Measurements from ENCODE around the gene ATP5IF1.
A peak's percentile ranks its signal among the peaks of the same experiment; 100 is the strongest.

ATP5IF1 gene

DNA sequence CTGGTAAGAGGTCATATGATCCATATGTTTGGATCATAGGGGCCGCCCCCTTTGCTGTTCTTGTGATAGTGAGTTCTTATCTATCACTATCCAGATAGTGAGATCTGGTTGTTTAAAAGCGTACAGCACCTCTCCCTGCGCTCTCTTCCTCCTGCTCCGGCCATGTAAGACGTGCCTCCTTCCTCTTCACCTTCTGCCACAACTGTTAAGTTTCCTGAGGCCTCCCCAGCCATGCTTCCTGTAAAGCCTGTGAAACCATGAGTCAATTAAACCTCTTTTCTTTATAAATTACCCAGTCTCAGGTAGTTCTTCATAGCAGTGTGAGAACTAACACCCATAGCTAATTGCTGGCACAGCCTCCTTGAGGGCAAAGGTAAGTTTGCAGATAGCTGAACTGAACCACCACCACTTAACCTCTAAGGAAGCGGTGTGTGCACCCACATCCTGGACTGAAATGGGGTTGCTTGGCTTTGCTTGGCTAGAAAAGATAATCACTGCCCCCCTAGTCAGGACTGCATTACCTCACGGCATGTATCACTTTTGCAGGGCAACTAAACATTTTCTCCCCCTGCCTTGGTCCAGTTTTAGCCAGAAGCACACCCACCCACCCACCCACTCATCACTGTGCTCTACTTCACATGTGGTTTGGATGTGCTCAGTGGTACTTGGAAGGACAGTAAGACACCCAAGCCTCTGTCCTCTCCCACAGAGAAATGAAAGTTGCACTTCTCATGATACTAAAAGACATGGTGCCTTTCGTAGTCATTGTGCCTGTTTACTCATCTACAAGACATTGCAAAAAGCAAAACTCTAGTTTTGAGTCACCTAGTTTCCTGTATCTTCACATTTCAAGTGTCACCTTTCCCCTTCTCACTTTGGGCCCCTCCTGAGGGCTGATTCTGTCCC lies 36.3 kb upstream of the ATP5IF1 start:
- peaks cover 46% of the 10 kb centered on the region for H3K4me1 ChIP-seq
- H3K27ac ChIP-seq, result no peak overlapping the region
- H3K4me2 ChIP-seq, result peak overlapping the region; percentile 37
- no peak overlapping the region; the same call in 1 of the 2 replicates for H3K9ac ChIP-seq
- H3K36me3 ChIP-seq, result peaks cover 69% of the 10 kb centered on the region
- peaks cover 26% of the 10 kb centered on the region for H4K20me1 ChIP-seq
- no peaks in the 10 kb centered on the region for H3K27me3 ChIP-seq
- no peak overlapping the region for H3K4me3 ChIP-seq
- H3K9me3 ChIP-seq, result no peaks in the 10 kb centered on the region
- no peak for TF ChIP-seq Cebpa-rat (IDR thresholded peaks at IDR 0.05)

DNA sequence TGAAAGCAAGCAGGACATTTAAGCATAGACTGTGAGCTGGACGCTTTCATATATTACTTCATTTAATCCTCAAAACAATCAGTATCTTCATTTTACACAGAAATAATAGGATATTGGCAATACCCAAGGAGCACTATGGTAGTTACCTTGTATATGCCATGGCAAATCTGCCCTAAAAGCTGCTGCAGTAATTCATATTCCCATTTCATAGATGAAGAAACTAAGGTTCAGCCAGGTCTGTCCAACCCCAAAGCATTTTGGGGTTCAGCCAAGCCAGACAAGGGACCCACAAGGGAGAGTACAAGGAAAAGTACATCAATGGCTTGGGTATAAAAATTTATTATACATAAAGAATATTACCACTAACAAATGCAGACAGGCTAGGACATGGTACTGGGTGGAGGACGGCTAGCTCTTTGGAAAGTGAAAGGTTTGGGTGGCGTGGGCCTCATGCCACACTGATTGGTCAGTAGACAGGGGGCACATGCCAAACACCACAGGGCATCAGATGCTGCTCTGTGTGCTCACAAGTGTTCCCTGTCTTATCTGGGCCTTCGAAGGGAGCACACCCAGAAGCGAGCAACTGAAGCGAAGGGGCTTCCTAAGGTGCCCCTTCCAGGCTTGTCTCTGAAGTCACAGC lies 35.6 kb upstream of the ATP5IF1 start:
- Histone ChIP-seq H3K27ac (no peak overlapping the region), H3K4me2 (0 out of 2 replicates have a peak overlapping the region, but pooled peaks have one; percentile 18), H3K4me1 (peaks cover 46% of the 10 kb centered on the region), H3K27me3 (no peaks in the 10 kb centered on the region), H3K9ac (no peak overlapping the region), H3K36me3 (peaks cover 77% of the 10 kb centered on the region), H3K4me3 (no peak overlapping the region), H4K20me1 (peaks cover 26% of the 10 kb centered on the region), H3K9me3 (no peaks in the 10 kb centered on the region)
- TF ChIP-seq Cebpa-rat (IDR thresholded peaks at IDR 0.05), result no peak

GRCh38 chr1:28205243-28205642 lies 30.7 kb upstream of the ATP5IF1 start:
- H3K4me3 ChIP-seq, result no peak overlapping the region
- no peak overlapping the region for H3K9ac ChIP-seq
- H3K9me3 ChIP-seq, result no peaks in the 10 kb centered on the region
- peaks cover 100% of the 10 kb centered on the region for H3K36me3 ChIP-seq
- no peak for TF ChIP-seq Cebpa-rat (IDR thresholded peaks at IDR 0.05)
- H3K4me2 ChIP-seq, result no peak overlapping the region
- no peak overlapping the region for H3K27ac ChIP-seq
- H4K20me1 ChIP-seq, result peaks cover 19% of the 10 kb centered on the region
- peaks cover 3% of the 10 kb centered on the region for H3K4me1 ChIP-seq
- no peaks in the 10 kb centered on the region for H3K27me3 ChIP-seq

- H3K4me1 ChIP-seq, result no peaks in the 10 kb centered on the region
- no peaks in the 10 kb centered on the region for H3K27me3 ChIP-seq
- H3K36me3 ChIP-seq, result peaks cover 96% of the 10 kb centered on the region
- H4K20me1 ChIP-seq, result peaks cover 25% of the 10 kb centered on the region
- no peak for TF ChIP-seq Cebpa-rat (IDR thresholded peaks at IDR 0.05)
- no peak overlapping the region for H3K27ac ChIP-seq
- H3K4me2 ChIP-seq, result no peak overlapping the region
- no peak overlapping the region for H3K4me3 ChIP-seq
- H3K9me3 ChIP-seq, result no peaks in the 10 kb centered on the region
- H3K9ac ChIP-seq, result no peak overlapping the region
These were observed 27.0 kb upstream of the ATP5IF1 start for GRCh38 chr1:28208818-28209441.

DNA sequence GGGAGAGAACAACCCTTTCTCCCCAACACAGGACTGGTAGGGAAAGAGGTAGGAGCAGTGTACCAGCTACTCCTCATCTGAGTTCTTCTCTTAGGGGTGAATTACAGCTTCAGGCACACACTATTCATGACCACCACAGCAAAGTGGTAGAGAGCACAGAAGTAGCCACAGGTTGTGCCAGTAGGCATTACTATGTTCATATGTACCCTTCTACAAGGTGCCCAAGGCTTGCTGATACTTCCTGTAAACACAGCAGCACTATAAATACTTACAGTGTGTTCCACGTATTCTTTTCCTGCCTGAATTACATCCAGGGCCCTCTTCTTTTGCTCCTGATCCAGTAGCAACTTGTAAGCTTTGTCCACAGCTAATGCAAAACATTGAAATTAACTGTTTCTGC lies 26.2 kb upstream of the ATP5IF1 start:
- Histone ChIP-seq H3K4me3 (no peak overlapping the region), H3K9me3 (no peaks in the 10 kb centered on the region), H3K36me3 (peaks cover 94% of the 10 kb centered on the region), H3K9ac (no peak overlapping the region), H3K4me2 (no peak overlapping the region), H3K27me3 (no peaks in the 10 kb centered on the region), H3K4me1 (no peaks in the 10 kb centered on the region), H4K20me1 (peaks cover 25% of the 10 kb centered on the region), H3K27ac (no peak overlapping the region)
- TF ChIP-seq Cebpa-rat (IDR thresholded peaks at IDR 0.05), result no peak

DNA sequence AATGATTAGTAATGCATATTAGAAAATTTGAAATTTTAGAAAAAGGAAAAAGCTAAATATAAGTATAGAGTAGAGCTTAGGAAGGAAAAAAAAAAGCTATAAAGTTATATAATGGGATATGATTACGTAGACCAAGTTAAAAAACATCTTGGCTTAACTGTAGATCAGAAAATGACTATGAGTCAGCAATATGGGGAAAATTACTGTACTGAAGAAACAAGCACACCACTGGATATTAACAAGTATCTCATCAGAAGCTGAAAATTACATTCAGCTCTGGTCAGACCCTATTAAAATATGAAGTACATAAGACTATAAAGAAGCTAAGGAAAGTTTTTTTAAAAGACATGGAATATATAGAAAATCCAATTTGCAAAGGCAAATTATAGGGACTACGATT lies 22.6 kb upstream of the ATP5IF1 start:
- no peak for TF ChIP-seq Cebpa-rat (IDR thresholded peaks at IDR 0.05)
- no peak overlapping the region for H3K27ac ChIP-seq
- H4K20me1 ChIP-seq, result peaks cover 31% of the 10 kb centered on the region
- no peak overlapping the region for H3K9ac ChIP-seq
- peaks cover 23% of the 10 kb centered on the region for H3K4me1 ChIP-seq
- no peaks in the 10 kb centered on the region for H3K9me3 ChIP-seq
- no peaks in the 10 kb centered on the region for H3K27me3 ChIP-seq
- no peak overlapping the region for H3K4me2 ChIP-seq
- peaks cover 70% of the 10 kb centered on the region for H3K36me3 ChIP-seq
- no peak overlapping the region for H3K4me3 ChIP-seq

DNA sequence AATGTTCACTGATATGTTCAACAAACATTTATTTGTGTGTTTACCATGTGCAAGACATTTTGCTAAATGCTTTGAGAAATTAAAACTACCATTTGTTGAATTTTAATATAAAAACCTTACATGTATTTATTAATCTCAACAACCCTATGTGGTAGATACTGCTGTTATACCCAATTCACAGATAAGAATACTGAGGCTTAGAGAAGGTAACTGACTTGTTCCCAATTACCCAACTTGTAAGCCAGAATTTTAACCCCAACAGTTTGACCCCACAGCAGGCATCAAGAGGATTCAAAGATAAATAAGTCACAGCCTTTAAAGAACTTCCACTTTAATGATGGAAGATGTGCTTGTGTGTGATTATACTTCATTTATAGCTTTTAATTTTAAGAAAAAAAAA lies 6.8 kb upstream of the ATP5IF1 start:
- H3K27ac ChIP-seq, result no peak overlapping the region
- no peaks in the 10 kb centered on the region for H3K27me3 ChIP-seq
- TF ChIP-seq Cebpa-rat (IDR thresholded peaks at IDR 0.05), result no peak
- H3K9ac ChIP-seq, result no peak overlapping the region
- peaks cover 68% of the 10 kb centered on the region for H3K36me3 ChIP-seq
- H4K20me1 ChIP-seq, result peaks cover 44% of the 10 kb centered on the region
- peaks cover 30% of the 10 kb centered on the region for H3K4me1 ChIP-seq
- no peaks in the 10 kb centered on the region for H3K9me3 ChIP-seq
- no peak overlapping the region for H3K4me3 ChIP-seq
- no peak overlapping the region for H3K4me2 ChIP-seq

GRCh38 chr1:28229996-28230395 lies 5.9 kb upstream of the ATP5IF1 start:
- Histone ChIP-seq H3K4me1 (peaks cover 33% of the 10 kb centered on the region), H3K27ac (no peak overlapping the region), H4K20me1 (peaks cover 36% of the 10 kb centered on the region; the same call in 1 of the 2 replicates), H3K27me3 (no peaks in the 10 kb centered on the region), H3K9me3 (no peaks in the 10 kb centered on the region), H3K4me2 (no peak overlapping the region), H3K36me3 (peaks cover 59% of the 10 kb centered on the region), H3K4me3 (no peak overlapping the region), H3K9ac (no peak overlapping the region)
- TF ChIP-seq Cebpa-rat (IDR thresholded peaks at IDR 0.05), result no peak

DNA sequence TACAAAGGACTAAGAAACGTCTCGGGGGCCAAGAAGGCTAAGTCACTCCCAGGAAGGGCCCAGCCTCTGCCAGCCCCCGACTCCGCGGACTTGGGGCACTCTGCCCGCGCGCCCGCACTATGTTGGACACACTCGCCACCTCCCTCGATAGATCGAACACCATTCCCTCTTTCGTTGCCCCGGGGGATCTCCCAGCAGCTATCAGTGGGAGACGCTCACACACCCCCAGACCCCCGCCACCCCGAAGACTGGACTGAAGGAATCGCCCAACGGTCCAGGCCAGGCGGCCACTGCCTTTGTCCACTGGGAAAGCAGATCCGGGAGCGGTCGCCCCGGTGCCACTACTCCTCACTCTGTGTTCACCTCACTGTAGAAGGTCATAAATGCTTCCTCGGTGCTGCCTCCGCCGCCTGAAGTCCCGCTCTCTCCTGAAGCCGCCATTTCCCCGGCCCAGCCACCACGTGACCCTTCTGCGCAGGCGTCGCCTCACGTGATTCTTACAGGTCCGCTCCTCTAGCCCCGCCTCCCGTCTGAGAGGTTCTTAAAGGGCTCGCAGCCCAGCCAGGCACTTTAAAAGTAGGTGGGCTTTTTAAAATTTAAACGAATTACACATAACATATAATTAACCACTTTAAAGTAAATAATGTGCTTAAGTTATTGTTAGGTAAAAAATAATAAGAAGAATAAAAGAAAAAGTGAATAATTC lies 3.2 kb upstream of the ATP5IF1 start, which contains the start of gene DNAJC8:
DNAJC8 (minus strand) TSS at position 472 of the 706 bp plus-strand sequence; CDS start at position 441, 31 bp downstream.
- Histone ChIP-seq H3K4me1 (peaks cover 52% of the 10 kb centered on the region), H3K36me3 (peaks cover 36% of the 10 kb centered on the region), H3K9ac (peak within 1 kb of the TSS; percentile 95), H3K9me3 (no peaks in the 10 kb centered on the region), H3K4me2 (peak within 1 kb of the TSS; percentile 88), H4K20me1 (peaks cover 36% of the 10 kb centered on the region; the same call in 1 of the 2 replicates), H3K27me3 (no peaks in the 10 kb centered on the region), H3K27ac (peak within 1 kb of the TSS; percentile 89), H3K4me3 (peak within 1 kb of the TSS; percentile 81)
- TF ChIP-seq Cebpa-rat (IDR thresholded peaks at IDR 0.05), result no peak

All from BLaER1 (cell line).